ENCODE data around the gene IL1RN. TPM values are rescaled to one million over a fixed set of nuclear protein-coding genes. Genes with fewer than 3 reads are reported as not detected.

IL1RN gene
- total and polyA plus RNA-seq, 2 donors (not counting 3 experiments of a cell fraction or from before 2014, with no cell fraction given) = not detected

GRCh38 chr2:113158884-113159553 lies 31.6 kb downstream of the IL1RN start:
- ChIA-PET POLR2A (no interaction called here), CTCF (interaction anchor here (0.9 to 2.1 kb wide), 5 partner anchors 11 to 231 kb away, joined by 3 to 29 read pairs (median 4); no protein-coding TSS in a partner anchor)
- H3K27ac ChIP-seq (ENCODE audit: insufficient read depth, low read depth, low read length) = no peak overlapping the region
- no TSS peak for BruUV-seq (replicated peaks)
- no peak overlapping the region for H3K4me3 ChIP-seq (replicated peaks in 1 of 3; ENCODE audit: insufficient read depth in 1 of 3, low read depth in 1 of 3, low read length in 3 of 3)
- no peaks in the 10 kb centered on the region for H3K79me2 ChIP-seq (ENCODE audit: control insufficient read depth, insufficient read depth, low read length)
- peaks cover 32 to 36% of the 10 kb centered on the region in 2 experiments for H3K27me3 ChIP-seq (ENCODE audit: control insufficient read depth in 2 of 2, insufficient read depth in 2 of 2, low read length in 2 of 2)
- dilution Hi-C loops (cut with MboI; ENCODE audit: extremely low pct_ligation_motif_present, low sequenced_read_pairs) = no loop called here
- intact Hi-C loops (cut with micrococcal nuclease) = no loop called here
- FAIRE-seq (no peak), DNase-seq (ENCODE audit: low read depth, low spot score) (no peak)
- H3K9me1 ChIP-seq (replicated peaks; ENCODE audit: control insufficient read depth, extremely low read depth, insufficient read depth, low read length) = no peaks in the 10 kb centered on the region
- H4K20me1 ChIP-seq (replicated peaks; ENCODE audit: control insufficient read depth, extremely low read depth, insufficient read depth, low read length) = no peaks in the 10 kb centered on the region
- H3K4me1 ChIP-seq (ENCODE audit: control insufficient read depth, extremely low read depth, insufficient read depth, low read length) = peaks cover 10% of the 10 kb centered on the region
- H3K36me3 ChIP-seq (ENCODE audit: control insufficient read depth in 2 of 2, extremely low read depth in 1 of 2, insufficient read depth in 2 of 2, low read length in 2 of 2) = no peaks in the 10 kb centered on the region
- no peaks in the 10 kb centered on the region for H3K9me3 ChIP-seq (replicated peaks; ENCODE audit: control insufficient read depth, insufficient read depth, low read length)
- H3K9ac ChIP-seq (replicated peaks; ENCODE audit: extremely low read depth, insufficient read depth, low read length) = no peak overlapping the region
- H3K4me2 ChIP-seq (ENCODE audit: insufficient read depth, low read length) = no peak overlapping the region
- no peak for TF ChIP-seq MYC (IDR thresholded peaks at IDR 0.05; ENCODE audit: low read depth, low read length)
- no peak for TF ChIP-seq CTCF (IDR thresholded peaks at IDR 0.05; ENCODE audit: extremely low read depth in 1 of 2, insufficient read depth in 1 of 2, low read depth in 1 of 2, low read length in 2 of 2)
- TF ChIP-seq MAX (IDR thresholded peaks at IDR 0.05; ENCODE audit: insufficient read depth, insufficient read length) = no peak
- TF ChIP-seq POLR2A (IDR thresholded peaks at IDR 0.05; ENCODE audit: low read depth, low read length) = no peak
- no peak for TF ChIP-seq POLR2AphosphoS5 (IDR thresholded peaks at IDR 0.05; ENCODE audit: insufficient read depth, low read depth, low read length)
- TF ChIP-seq JUN (IDR thresholded peaks at IDR 0.05; ENCODE audit: borderline replicate concordance, insufficient read depth, insufficient read length, low read depth) = no peak
- TF ChIP-seq FOS (IDR thresholded peaks at IDR 0.05; ENCODE audit: borderline replicate concordance, insufficient read depth, low read length) = no peak
- TF ChIP-seq GATA2 (IDR thresholded peaks at IDR 0.05; ENCODE audit: insufficient read depth, insufficient read length, low read depth, low read length) = no peak
- TF ChIP-seq EZH2 (IDR thresholded peaks at IDR 0.05; ENCODE audit: borderline replicate concordance, low read depth, low read length, severe bottlenecking) = no peak
- no peak overlapping the region for H2AFZ ChIP-seq (ENCODE audit: low read depth, low read length)
